Spleen (tissue), 11 donors: ENCODE measurements around the gene GSTK1. TPM values are rescaled to one million over a fixed set of nuclear protein-coding genes. Genes with fewer than 3 reads are reported as not detected.
"Not testable (repeated sequence)": the region's sequence is repeated elsewhere in the genome, so short reads cannot be mapped to it uniquely, and the experiment has no call there.

Source experiments
- DNase-seq: peaks from one replicate; pipeline ENCODE4 v3.0.0-alpha.2; 2020
- H3K27ac ChIP-seq, 8 donors: fragments of 200-600 bp; sonication (generic) in 7 of 8; 1 replicate in 4 of 8; 2 replicates in 4 of 8; pipeline versions ENCODE4 v1.5.0 to v1.8.0; 2016 to 2021; ENCODE audit warnings: inconsistent platforms in 4 of 8, mild to moderate bottlenecking in 4 of 8, moderate library complexity in 1 of 8
- H3K27me3 ChIP-seq, 7 donors: fragments of 200-600 bp; sonication (generic) in 6 of 7; replicated peaks in 1 of 7; 1 replicate in 4 of 7; 2 replicates in 3 of 7; pipeline versions ENCODE4 v1.5.0 to v1.8.0; 2016 to 2021; ENCODE audit warnings: inconsistent platforms in 3 of 7, mild to moderate bottlenecking in 1 of 7
- H3K36me3 ChIP-seq, 6 donors: fragments of 200-600 bp; sonication (generic) in 5 of 6; 1 replicate in 4 of 6; 2 replicates in 2 of 6; pipeline versions ENCODE4 v1.5.0 to v1.8.0; 2016 to 2021; ENCODE audit warnings: inconsistent platforms in 2 of 6
- H3K4me1 ChIP-seq, 6 donors: fragments of 200-600 bp; sonication (generic) in 5 of 6; 1 replicate in 3 of 6; 2 replicates in 3 of 6; pipeline versions ENCODE4 v1.5.0 to v1.8.0; 2016 to 2021; ENCODE audit warnings: inconsistent platforms in 3 of 6
- H3K4me3 ChIP-seq, 8 donors: fragments of 200-600 bp; sonication (generic) in 7 of 8; 1 replicate in 4 of 8; 2 replicates in 4 of 8; pipeline versions ENCODE4 v1.5.0 to v1.8.0; 2016 to 2021; ENCODE audit warnings: inconsistent platforms in 4 of 8, mild to moderate bottlenecking in 4 of 8, moderate library complexity in 2 of 8
- H3K9me3 ChIP-seq, 8 donors: fragments of 200-600 bp; sonication (generic) in 7 of 8; 1 replicate in 4 of 8; 2 replicates in 4 of 8; pipeline versions ENCODE4 v1.5.0 to v1.8.0; 2016 to 2021; ENCODE audit warnings: inconsistent platforms in 4 of 8
- POLR2A ChIP-seq, 3 donors: fragments of 450-650 bp; IDR thresholded peaks; one replicate each; pipeline ENCODE4 v1.5.1; 2017; ENCODE audit warnings: antibody characterized with exemption in 3 of 3, mild to moderate bottlenecking in 1 of 3
- POLR2AphosphoS5 ChIP-seq, 3 donors: sonication (generic); formaldehyde crosslinking; IDR thresholded peaks; one replicate each; pipeline ENCODE4 v1.5.1; 2017; ENCODE audit warnings: antibody characterized with exemption in 3 of 3
- WGBS, 5 donors: extraction: QIAGEN DNeasy Blood & Tissue Kit in 3 of 5; methylation state at CpG; one replicate each; pipeline versions ENCODE4 v1.1.5 to v1.1.7; 2013 to 2018; 5-methylcytosine and 5-hydroxymethylcytosine counted together
- intact Hi-C: fragments of 100-400 bp; cut with DNase I; formaldehyde crosslinking; loops from one replicate; pipeline ENCODE4 v1.15.0; 2023; ENCODE audit warnings: low total_unique reads
- polyA plus RNA-seq, 3 donors: library from polyadenylated mRNA; stranded (reverse); fragments of 200-250 nt; gene quantifications; one replicate each; pipeline ENCODE4 v1.2.1, GENCODE V29; 2013
- total RNA-seq, 7 donors: library from RNA; depleted of rRNA in 3 of 7; stranded (reverse); fragments of >200 nt in 3 of 7; fragmentation: NEBNext Ultra II Directional in 4 of 7; extraction: Animal tissue kit (Norgen Biotek cat#: 25700) in 4 of 7; gene quantifications; one replicate each; pipeline versions ENCODE4 v1.1.0 to v1.2.1, GENCODE V29; 2016 to 2021
- TF ChIP-seq, protein P1 (sequence below), 11 experiments: fragments of 200-600 bp in 7 of 11; fragments of 450-650 bp in 4 of 11; sonication (generic) in 4 of 11; IDR thresholded peaks in 8 of 11; conservative IDR thresholded peaks in 3 of 11; 1 replicate in 7 of 11; 2 replicates in 4 of 11; pipeline versions ENCODE4 v1.4.0 to v1.8.0; 2016 to 2021; ENCODE audit warnings: antibody characterized with exemption in 11 of 11, inconsistent platforms in 4 of 11, mild to moderate bottlenecking in 1 of 11
- donor health status: healthy with polysubstance abuse.
- donor health status: DM: no; HTN: no; CAD: no; lungs with moderate emphysema.
- donor health status: DM: no; HTN: no; CAD: no.
- donor health status: Bipolar disorder and iron deficiency.
- donor health status: healthy.
- donor health status: DM: no; HTN: no; CAD: no.
- donor health status: DM: yes; HTN: yes; CAD: no.

The GSTK1 gene
- total and polyA plus RNA-seq, 10 donors: 162 to 247 (median 216) TPM

DNA sequence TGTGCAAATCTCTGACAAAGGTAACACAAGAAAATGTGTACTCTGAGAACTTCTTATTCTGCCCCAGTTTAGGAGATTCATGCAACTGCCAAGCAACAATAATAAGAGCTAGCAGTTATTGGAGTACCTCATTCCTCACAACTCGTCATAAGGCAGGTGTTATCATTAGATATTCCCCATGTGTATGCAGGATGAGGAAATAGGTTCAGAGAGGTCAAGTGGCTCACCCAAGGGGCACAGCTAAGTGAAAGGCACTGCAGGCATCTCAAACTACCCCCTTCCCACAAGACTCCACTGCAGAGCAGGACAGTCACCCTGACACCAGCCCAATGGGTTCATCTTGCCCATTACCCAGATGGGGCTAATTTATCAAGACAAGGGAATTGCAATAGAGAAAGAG lies 1.3 kb upstream of the GSTK1 start:
- DNase-seq: no peak
- peaks cover 22 to 65% (median 42%) of the 10 kb centered on the region in 6 donors for H3K4me1 ChIP-seq
- 82 to 91% (median 89%) methylated on average over 1 of the region's 1 CpG for WGBS, 5 donors
- no peak overlapping the region for H3K4me3 ChIP-seq
- intact Hi-C loops: no loop called here
- TF ChIP-seq, protein P1, sequence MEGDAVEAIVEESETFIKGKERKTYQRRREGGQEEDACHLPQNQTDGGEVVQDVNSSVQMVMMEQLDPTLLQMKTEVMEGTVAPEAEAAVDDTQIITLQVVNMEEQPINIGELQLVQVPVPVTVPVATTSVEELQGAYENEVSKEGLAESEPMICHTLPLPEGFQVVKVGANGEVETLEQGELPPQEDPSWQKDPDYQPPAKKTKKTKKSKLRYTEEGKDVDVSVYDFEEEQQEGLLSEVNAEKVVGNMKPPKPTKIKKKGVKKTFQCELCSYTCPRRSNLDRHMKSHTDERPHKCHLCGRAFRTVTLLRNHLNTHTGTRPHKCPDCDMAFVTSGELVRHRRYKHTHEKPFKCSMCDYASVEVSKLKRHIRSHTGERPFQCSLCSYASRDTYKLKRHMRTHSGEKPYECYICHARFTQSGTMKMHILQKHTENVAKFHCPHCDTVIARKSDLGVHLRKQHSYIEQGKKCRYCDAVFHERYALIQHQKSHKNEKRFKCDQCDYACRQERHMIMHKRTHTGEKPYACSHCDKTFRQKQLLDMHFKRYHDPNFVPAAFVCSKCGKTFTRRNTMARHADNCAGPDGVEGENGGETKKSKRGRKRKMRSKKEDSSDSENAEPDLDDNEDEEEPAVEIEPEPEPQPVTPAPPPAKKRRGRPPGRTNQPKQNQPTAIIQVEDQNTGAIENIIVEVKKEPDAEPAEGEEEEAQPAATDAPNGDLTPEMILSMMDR (IDR thresholded peaks at IDR 0.05 in 8 of 11, conservative IDR thresholded peaks at IDR 0.05 in 3 of 11): no peak
- peaks cover 0 to 23% (median 7%) of the 10 kb centered on the region in 6 donors for H3K36me3 ChIP-seq
- no peaks in the 10 kb centered on the region for H3K27me3 ChIP-seq
- H3K9me3 ChIP-seq: no peaks in the 10 kb centered on the region
- peak overlapping the region in 4 of 8 donors; percentile 94 to 96 (median 94) for H3K27ac ChIP-seq

DNA sequence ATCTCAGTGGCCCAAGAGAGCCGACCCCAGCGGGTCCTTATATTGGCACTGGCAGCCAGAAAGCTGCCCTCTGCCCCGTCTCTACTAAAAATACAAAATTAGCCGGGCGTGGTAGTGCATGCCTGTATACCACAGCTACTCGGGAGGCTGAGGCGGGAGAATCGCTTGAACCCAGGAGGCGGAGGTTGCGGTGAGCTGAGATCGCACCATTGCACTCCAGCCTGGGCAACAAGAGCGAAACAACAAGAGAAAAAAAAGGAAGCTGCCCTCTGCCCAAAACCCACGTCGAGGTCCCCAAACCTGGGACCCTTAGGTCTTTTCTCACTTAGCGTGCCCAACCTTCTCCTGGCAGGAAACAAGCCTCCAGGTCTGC lies 941 bp downstream of the GSTK1 start:
- WGBS, 5 donors: 43 to 57% (median 52%) methylated on average over 13 to 15 of the region's 15 CpGs

GRCh38 chr7:143265017-143265693 lies 1.9 kb downstream of the GSTK1 start:
- Histone ChIP-seq H3K27me3 (no peaks in the 10 kb centered on the region), H3K4me3 (peak overlapping the region in 5 of 8 donors; percentile 70 to 96 (median 90)), H3K9me3 (no peaks in the 10 kb centered on the region), H3K27ac (peak overlapping the region in 5 of 8 donors; percentile 91 to 96 (median 94)), H3K4me1 (peaks cover 17 to 61% (median 31%) of the 10 kb centered on the region in 6 donors), H3K36me3 (peaks cover 0 to 56% (median 39%) of the 10 kb centered on the region in 6 donors)
- TF ChIP-seq, protein P1 (IDR thresholded peaks at IDR 0.05 in 8 of 11, conservative IDR thresholded peaks at IDR 0.05 in 3 of 11): no peak
- no peak for TF ChIP-seq POLR2A (IDR thresholded peaks at IDR 0.05)
- no peak for TF ChIP-seq POLR2AphosphoS5 (IDR thresholded peaks at IDR 0.05)
- DNase-seq: peak; percentile 75
- intact Hi-C loops: no loop called here
- WGBS, 5 donors: 71 to 75% (median 72%) methylated on average over 15 of the region's 15 CpGs

More for the DNA sequence above, 941 bp downstream of the GSTK1 start:
- Histone ChIP-seq H3K27ac (peak overlapping the region; percentile 73 to 96 (median 92)), H3K4me3 (peak overlapping the region; percentile 68 to 96 (median 90)), H3K36me3 (peaks cover 0 to 46% (median 29%) of the 10 kb centered on the region in 6 donors), H3K4me1 (peaks cover 17 to 62% (median 32%) of the 10 kb centered on the region in 6 donors)
- H3K9me3 ChIP-seq, intact Hi-C loops, DNase-seq, H3K27me3 ChIP-seq: not testable (repeated sequence)

GRCh38 chr7:143269251-143269650 lies 6.0 kb downstream of the GSTK1 start:
- H3K27me3 ChIP-seq: no peaks in the 10 kb centered on the region
- no peaks in the 10 kb centered on the region for H3K9me3 ChIP-seq
- TF ChIP-seq POLR2AphosphoS5 (IDR thresholded peaks at IDR 0.05) (no peak), POLR2A (IDR thresholded peaks at IDR 0.05) (no peak)
- TF ChIP-seq, protein P1 (IDR thresholded peaks at IDR 0.05 in 8 of 11, conservative IDR thresholded peaks at IDR 0.05 in 3 of 11): no peak
- DNase-seq: no peak
- intact Hi-C loops: no loop called here
- peak overlapping the region in 2 of 8 donors; percentile 21 to 25 for H3K27ac ChIP-seq
- H3K4me1 ChIP-seq: peaks cover 13 to 47% (median 19%) of the 10 kb centered on the region in 6 donors
- H3K4me3 ChIP-seq: no peak overlapping the region
- WGBS, 5 donors: 46 to 80% (median 66%) methylated on average over 4 to 5 of the region's 5 CpGs
- H3K36me3 ChIP-seq: peaks cover 0 to 76% (median 42%) of the 10 kb centered on the region in 6 donors
